Fibroblast of gingiva (primary cell): Measurements from ENCODE around the gene MBOAT2.

Source experiments
- DNase-seq: peaks from one replicate; pipeline ENCODE4 v3.0.0-alpha.2; 2011; ENCODE audit warnings: low read depth

MBOAT2 gene

GRCh38 chr2:8821276-8822217 lies 181.9 kb downstream of the MBOAT2 start:
- DNase-seq, result peak; percentile 92

GRCh38 chr2:8819948-8820347 lies 183.5 kb downstream of the MBOAT2 start:
- no peak for DNase-seq

GRCh38 chr2:8819194-8819593 lies 184.3 kb downstream of the MBOAT2 start:
- no peak for DNase-seq

GRCh38 chr2:8817221-8817620 lies 186.3 kb downstream of the MBOAT2 start:
- no peak for DNase-seq

- DNase-seq, result no peak
These were observed 196.4 kb downstream of the MBOAT2 start for GRCh38 chr2:8806885-8807704.

- no peak for DNase-seq
These were observed 197.9 kb downstream of the MBOAT2 start for GRCh38 chr2:8805278-8806210.

- peak; percentile 90 for DNase-seq
These were observed 199.7 kb downstream of the MBOAT2 start for GRCh38 chr2:8803658-8804379.

GRCh38 chr2:8802741-8803140 lies 200.7 kb downstream of the MBOAT2 start:
- no peak for DNase-seq
